HEK293 (cell line): ENCODE data around the gene ARHGAP26.

Experiments
- CTCF ChIA-PET: fragments of 350-600 bp; formaldehyde crosslinking; extraction: SDS; loops from one replicate; lab custom pipeline; 2021; ENCODE audit warnings: antibody characterized with exemption; lab: Yijun Ruan, JAX
- POLR2A ChIA-PET: fragments of 300-600 bp; formaldehyde crosslinking; extraction: SDS; loops from one replicate; lab custom pipeline; 2020; ENCODE audit warnings: antibody characterized with exemption, inconsistent platforms; lab: Yijun Ruan, JAX
- H3K27ac ChIP-seq: fragments of 200-500 bp; sonication (Bioruptor generic); 2 replicates; pipeline ENCODE4 v1.5.1; 2014; ENCODE audit warnings: low read depth, low read length, control low read depth, inconsistent platforms; ENCODE audit errors: extremely low read depth
- H3K36me3 ChIP-seq, 2 experiments: fragments of 200-500 bp in 1 of 2; sonication (Bioruptor generic) in 1 of 2; 1 replicate in 1 of 2; 2 replicates in 1 of 2; pipeline ENCODE4 v1.5.1; 2014 to 2017; ENCODE audit warnings: inconsistent platforms in 2 of 2, low read length in 2 of 2; ENCODE audit not compliant: control insufficient read depth in 2 of 2, insufficient read depth in 1 of 2
- H3K4me1 ChIP-seq: fragments of 200-500 bp; sonication (Bioruptor generic); 2 replicates; pipeline ENCODE4 v1.5.1; 2014; ENCODE audit warnings: mild to moderate bottlenecking, low read length, inconsistent platforms; ENCODE audit not compliant: control insufficient read depth, insufficient read depth
- H3K4me3 ChIP-seq: 2 replicates; pipeline ENCODE4 v1.5.1; 2011; ENCODE audit warnings: low read depth, mild to moderate bottlenecking, control low read depth, low read length, moderate library complexity
- H3K9me3 ChIP-seq: fragments of 200-500 bp; sonication (Bioruptor generic); 2 replicates; pipeline ENCODE4 v1.5.1; 2014; ENCODE audit warnings: low read depth, low read length, inconsistent platforms; ENCODE audit not compliant: control insufficient read depth, insufficient read depth
- BCL6B ChIP-seq: fragments of 450-650 bp; formaldehyde crosslinking; IDR thresholded peaks from 2 replicates; pipeline ENCODE4 v1.5.1; 2017; ENCODE audit warnings: missing biosample characterization, missing genetic modification characterization
- GLI2 ChIP-seq: fragments of 450-650 bp; formaldehyde crosslinking; IDR thresholded peaks from 2 replicates; pipeline ENCODE4; 2017; ENCODE audit warnings: missing biosample characterization, missing genetic modification characterization, low read depth, borderline replicate concordance
- KLF1 ChIP-seq: fragments of 450-650 bp; formaldehyde crosslinking; IDR thresholded peaks from 2 replicates; pipeline ENCODE4 v1.5.1; 2016; ENCODE audit warnings: missing biosample characterization, missing genetic modification characterization
- KLF9 ChIP-seq: fragments of 450-650 bp; formaldehyde crosslinking; IDR thresholded peaks from 2 replicates; pipeline ENCODE4 v1.5.1; 2016; ENCODE audit warnings: missing biosample characterization, missing genetic modification characterization, low read depth
- MEIS1 ChIP-seq: sonication (generic); formaldehyde crosslinking; IDR thresholded peaks from 2 replicates; pipeline ENCODE4 v1.8.1; 2022; ENCODE audit warnings: missing genetic modification reagents, mild to moderate bottlenecking, borderline replicate concordance
- REPIN1 ChIP-seq: fragments of 450-650 bp; formaldehyde crosslinking; IDR thresholded peaks from 2 replicates; pipeline ENCODE4 v1.5.1; 2017; ENCODE audit warnings: missing biosample characterization, missing genetic modification characterization, low read depth
- SCRT1 ChIP-seq: fragments of 450-650 bp; formaldehyde crosslinking; IDR thresholded peaks from 2 replicates; pipeline ENCODE4 v1.5.1; 2016; ENCODE audit warnings: missing biosample characterization, missing genetic modification characterization, borderline replicate concordance
- ZBTB7A ChIP-seq: fragments of 450-650 bp; formaldehyde crosslinking; IDR thresholded peaks from 2 replicates; pipeline ENCODE4 v1.5.1; 2016; ENCODE audit warnings: low read depth, missing biosample characterization, missing genetic modification characterization
- ZFP3 ChIP-seq: fragments of 450-650 bp; formaldehyde crosslinking; IDR thresholded peaks from 2 replicates; pipeline ENCODE4 v1.5.1; 2016; ENCODE audit warnings: low read depth, missing biosample characterization, missing genetic modification characterization
- ZFP41 ChIP-seq: fragments of 450-650 bp; formaldehyde crosslinking; IDR thresholded peaks from 2 replicates; pipeline ENCODE4 v1.5.1; 2016; ENCODE audit warnings: missing biosample characterization, missing genetic modification characterization, borderline replicate concordance
- ZFP69B ChIP-seq: fragments of 450-650 bp; formaldehyde crosslinking; IDR thresholded peaks from 2 replicates; pipeline ENCODE4 v1.5.1; 2016; ENCODE audit warnings: missing biosample characterization, missing genetic modification characterization
- ZNF138 ChIP-seq: fragments of 450-650 bp; formaldehyde crosslinking; IDR thresholded peaks from 2 replicates; pipeline ENCODE4 v1.5.1; 2016; ENCODE audit warnings: missing biosample characterization, missing genetic modification characterization, borderline replicate concordance
- ZNF248 ChIP-seq: fragments of 450-650 bp; formaldehyde crosslinking; IDR thresholded peaks from 2 replicates; pipeline ENCODE4 v1.5.1; 2017; ENCODE audit warnings: missing biosample characterization, missing genetic modification characterization
- ZNF621 ChIP-seq: fragments of 450-650 bp; formaldehyde crosslinking; IDR thresholded peaks from 2 replicates; pipeline ENCODE4 v1.5.1; 2017; ENCODE audit warnings: missing biosample characterization, missing genetic modification characterization
- TF ChIP-seq, protein P1 (sequence below): fragments of 450-650 bp; formaldehyde crosslinking; IDR thresholded peaks from 2 replicates; pipeline ENCODE4 v1.5.1; 2016; ENCODE audit warnings: missing biosample characterization, missing genetic modification characterization
- TF ChIP-seq, protein P2 (sequence below): fragments of 450-650 bp; formaldehyde crosslinking; IDR thresholded peaks from 2 replicates; pipeline ENCODE4 v1.5.1; 2016; ENCODE audit warnings: missing biosample characterization, missing genetic modification characterization
- TF ChIP-seq, protein P3 (sequence below): fragments of 450-650 bp; formaldehyde crosslinking; IDR thresholded peaks from 2 replicates; pipeline ENCODE4 v1.5.1; 2016; ENCODE audit warnings: missing biosample characterization, missing genetic modification characterization
- TF ChIP-seq, protein P4 (sequence below): fragments of 450-650 bp; formaldehyde crosslinking; IDR thresholded peaks from 2 replicates; pipeline ENCODE4 v1.5.1; 2017; ENCODE audit warnings: missing biosample characterization, missing genetic modification characterization

ARHGAP26 gene

GRCh38 chr5:143213851-143214363 is 443.7 kb downstream of the ARHGAP26 start (continued):
- TF ChIP-seq, protein P1, sequence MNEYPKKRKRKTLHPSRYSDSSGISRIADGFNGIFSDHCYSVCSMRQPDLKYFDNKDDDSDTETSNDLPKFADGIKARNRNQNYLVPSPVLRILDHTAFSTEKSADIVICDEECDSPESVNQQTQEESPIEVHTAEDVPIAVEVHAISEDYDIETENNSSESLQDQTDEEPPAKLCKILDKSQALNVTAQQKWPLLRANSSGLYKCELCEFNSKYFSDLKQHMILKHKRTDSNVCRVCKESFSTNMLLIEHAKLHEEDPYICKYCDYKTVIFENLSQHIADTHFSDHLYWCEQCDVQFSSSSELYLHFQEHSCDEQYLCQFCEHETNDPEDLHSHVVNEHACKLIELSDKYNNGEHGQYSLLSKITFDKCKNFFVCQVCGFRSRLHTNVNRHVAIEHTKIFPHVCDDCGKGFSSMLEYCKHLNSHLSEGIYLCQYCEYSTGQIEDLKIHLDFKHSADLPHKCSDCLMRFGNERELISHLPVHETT (tag by site-specific recombination) = no peak
- TF ChIP-seq BCL6B (tag by site-specific recombination) (no peak), KLF1 (no peak), ZFP41 (tag by site-specific recombination) (no peak)

DNA sequence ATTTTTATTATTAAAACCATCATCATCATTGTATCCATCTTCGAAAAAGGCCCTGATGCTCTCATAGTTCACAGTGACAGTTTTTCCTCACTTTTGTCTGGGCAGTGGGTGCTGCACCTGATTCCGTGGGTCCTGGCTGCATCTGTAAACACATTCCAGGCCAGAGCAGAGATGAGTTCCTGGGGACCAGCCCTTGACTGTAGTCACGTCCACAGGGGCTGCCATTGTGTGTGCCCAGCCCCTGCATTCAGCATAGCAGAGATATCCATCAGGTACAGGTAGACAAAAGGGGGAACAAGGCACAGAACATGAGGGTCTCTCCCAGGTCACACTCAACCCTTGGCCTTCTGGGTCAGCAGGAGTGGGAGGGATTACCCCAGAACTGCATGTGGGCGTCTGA is 444.3 kb downstream of the ARHGAP26 start:
- ChIA-PET POLR2A (no interaction called here), CTCF (no interaction called here)
- H3K4me3 ChIP-seq = no peak overlapping the region
- H3K9me3 ChIP-seq = no peaks in the 10 kb centered on the region
- no peaks in the 10 kb centered on the region for H3K4me1 ChIP-seq
- TF ChIP-seq, protein P2, sequence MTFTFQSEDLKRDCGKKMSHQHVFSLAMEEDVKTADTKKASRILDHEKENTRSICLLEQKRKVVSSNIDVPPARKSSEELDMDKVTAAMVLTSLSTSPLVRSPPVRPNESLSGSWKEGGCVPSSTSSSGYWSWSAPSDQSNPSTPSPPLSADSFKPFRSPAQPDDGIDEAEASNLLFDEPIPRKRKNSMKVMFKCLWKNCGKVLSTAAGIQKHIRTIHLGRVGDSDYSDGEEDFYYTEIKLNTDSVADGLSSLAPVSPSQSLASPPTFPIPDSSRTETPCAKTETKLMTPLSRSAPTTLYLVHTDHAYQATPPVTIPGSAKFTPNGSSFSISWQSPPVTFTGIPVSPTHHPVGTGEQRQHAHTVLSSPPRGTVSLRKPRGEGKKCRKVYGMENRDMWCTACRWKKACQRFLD (tag by site-specific recombination) = no peak
- no peak for TF ChIP-seq ZBTB7A (tag by site-specific recombination)
- no peak for TF ChIP-seq ZFP3 (tag by site-specific recombination)
- TF ChIP-seq GLI2 (tag by site-specific recombination) = no peak
- no peak for TF ChIP-seq SCRT1 (tag by site-specific recombination)
- no peak for TF ChIP-seq KLF9
- no peak for TF ChIP-seq REPIN1 (tag by site-specific recombination)
- no peak for TF ChIP-seq ZFP69B
- TF ChIP-seq ZNF248 (tag by site-specific recombination) = no peak
- TF ChIP-seq MEIS1 (CRISPR knock-in tag) = no peak
- TF ChIP-seq, protein P3, sequence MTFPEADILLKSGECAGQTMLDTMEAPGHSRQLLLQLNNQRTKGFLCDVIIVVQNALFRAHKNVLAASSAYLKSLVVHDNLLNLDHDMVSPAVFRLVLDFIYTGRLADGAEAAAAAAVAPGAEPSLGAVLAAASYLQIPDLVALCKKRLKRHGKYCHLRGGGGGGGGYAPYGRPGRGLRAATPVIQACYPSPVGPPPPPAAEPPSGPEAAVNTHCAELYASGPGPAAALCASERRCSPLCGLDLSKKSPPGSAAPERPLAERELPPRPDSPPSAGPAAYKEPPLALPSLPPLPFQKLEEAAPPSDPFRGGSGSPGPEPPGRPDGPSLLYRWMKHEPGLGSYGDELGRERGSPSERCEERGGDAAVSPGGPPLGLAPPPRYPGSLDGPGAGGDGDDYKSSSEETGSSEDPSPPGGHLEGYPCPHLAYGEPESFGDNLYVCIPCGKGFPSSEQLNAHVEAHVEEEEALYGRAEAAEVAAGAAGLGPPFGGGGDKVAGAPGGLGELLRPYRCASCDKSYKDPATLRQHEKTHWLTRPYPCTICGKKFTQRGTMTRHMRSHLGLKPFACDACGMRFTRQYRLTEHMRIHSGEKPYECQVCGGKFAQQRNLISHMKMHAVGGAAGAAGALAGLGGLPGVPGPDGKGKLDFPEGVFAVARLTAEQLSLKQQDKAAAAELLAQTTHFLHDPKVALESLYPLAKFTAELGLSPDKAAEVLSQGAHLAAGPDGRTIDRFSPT (tag by site-specific recombination) = no peak
- no peak for TF ChIP-seq ZNF621 (tag by site-specific recombination)
- no peak for TF ChIP-seq ZNF138 (tag by site-specific recombination)
- H3K27ac ChIP-seq = no peak overlapping the region
- H3K36me3 ChIP-seq = no peaks in the 10 kb centered on the region

GRCh38 chr5:143214890-143215289 is 444.7 kb downstream of the ARHGAP26 start:
- POLR2A ChIA-PET = no interaction called here
- CTCF ChIA-PET = no interaction called here
- no peak overlapping the region for H3K27ac ChIP-seq

More at GRCh38 chr5:143214890-143215289, 444.7 kb downstream of the ARHGAP26 start:
- no peaks in the 10 kb centered on the region for H3K4me1 ChIP-seq
- H3K36me3 ChIP-seq = no peaks in the 10 kb centered on the region
- no peaks in the 10 kb centered on the region for H3K9me3 ChIP-seq
- H3K4me3 ChIP-seq = no peak overlapping the region
- TF ChIP-seq, protein P4, sequence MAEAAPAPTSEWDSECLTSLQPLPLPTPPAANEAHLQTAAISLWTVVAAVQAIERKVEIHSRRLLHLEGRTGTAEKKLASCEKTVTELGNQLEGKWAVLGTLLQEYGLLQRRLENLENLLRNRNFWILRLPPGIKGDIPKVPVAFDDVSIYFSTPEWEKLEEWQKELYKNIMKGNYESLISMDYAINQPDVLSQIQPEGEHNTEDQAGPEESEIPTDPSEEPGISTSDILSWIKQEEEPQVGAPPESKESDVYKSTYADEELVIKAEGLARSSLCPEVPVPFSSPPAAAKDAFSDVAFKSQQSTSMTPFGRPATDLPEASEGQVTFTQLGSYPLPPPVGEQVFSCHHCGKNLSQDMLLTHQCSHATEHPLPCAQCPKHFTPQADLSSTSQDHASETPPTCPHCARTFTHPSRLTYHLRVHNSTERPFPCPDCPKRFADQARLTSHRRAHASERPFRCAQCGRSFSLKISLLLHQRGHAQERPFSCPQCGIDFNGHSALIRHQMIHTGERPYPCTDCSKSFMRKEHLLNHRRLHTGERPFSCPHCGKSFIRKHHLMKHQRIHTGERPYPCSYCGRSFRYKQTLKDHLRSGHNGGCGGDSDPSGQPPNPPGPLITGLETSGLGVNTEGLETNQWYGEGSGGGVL (tag by site-specific recombination) = no peak
